HEK293 (cell line): ENCODE results near the gene ANKRD40.

Experiments used
- CTCF ChIA-PET: fragments of 350-600 bp; formaldehyde crosslinking; extraction: SDS; loops from one replicate; lab custom pipeline; 2021; ENCODE audit warnings: antibody characterized with exemption; lab: Yijun Ruan, JAX
- POLR2A ChIA-PET: fragments of 300-600 bp; formaldehyde crosslinking; extraction: SDS; loops from one replicate; lab custom pipeline; 2020; ENCODE audit warnings: antibody characterized with exemption, inconsistent platforms; lab: Yijun Ruan, JAX
- H3K27ac ChIP-seq: fragments of 200-500 bp; sonication (Bioruptor generic); 2 replicates; pipeline ENCODE4 v1.5.1; 2014; ENCODE audit warnings: low read depth, low read length, control low read depth, inconsistent platforms; ENCODE audit errors: extremely low read depth
- H3K36me3 ChIP-seq, 2 experiments: fragments of 200-500 bp in 1 of 2; sonication (Bioruptor generic) in 1 of 2; 1 replicate in 1 of 2; 2 replicates in 1 of 2; pipeline ENCODE4 v1.5.1; 2014 to 2017; ENCODE audit warnings: inconsistent platforms in 2 of 2, low read length in 2 of 2; ENCODE audit not compliant: control insufficient read depth in 2 of 2, insufficient read depth in 1 of 2
- H3K4me1 ChIP-seq: fragments of 200-500 bp; sonication (Bioruptor generic); 2 replicates; pipeline ENCODE4 v1.5.1; 2014; ENCODE audit warnings: mild to moderate bottlenecking, low read length, inconsistent platforms; ENCODE audit not compliant: control insufficient read depth, insufficient read depth
- H3K4me3 ChIP-seq: 2 replicates; pipeline ENCODE4 v1.5.1; 2011; ENCODE audit warnings: low read depth, mild to moderate bottlenecking, control low read depth, low read length, moderate library complexity
- H3K9me3 ChIP-seq: fragments of 200-500 bp; sonication (Bioruptor generic); 2 replicates; pipeline ENCODE4 v1.5.1; 2014; ENCODE audit warnings: low read depth, low read length, inconsistent platforms; ENCODE audit not compliant: control insufficient read depth, insufficient read depth
- GFI1B ChIP-seq: fragments of 450-650 bp; formaldehyde crosslinking; IDR thresholded peaks from 2 replicates; pipeline ENCODE4 v1.5.1; 2016; ENCODE audit warnings: missing biosample characterization, missing genetic modification characterization
- GLIS2 ChIP-seq: fragments of 450-650 bp; formaldehyde crosslinking; IDR thresholded peaks from 2 replicates; pipeline ENCODE4 v1.5.1; 2016; ENCODE audit warnings: missing biosample characterization, missing genetic modification characterization
- INSM2 ChIP-seq: fragments of 450-650 bp; formaldehyde crosslinking; IDR thresholded peaks from 2 replicates; pipeline ENCODE4 v1.5.1; 2016; ENCODE audit warnings: missing biosample characterization, missing genetic modification characterization
- KLF9 ChIP-seq: fragments of 450-650 bp; formaldehyde crosslinking; IDR thresholded peaks from 2 replicates; pipeline ENCODE4 v1.5.1; 2016; ENCODE audit warnings: missing biosample characterization, missing genetic modification characterization, low read depth
- OVOL3 ChIP-seq: fragments of 450-650 bp; formaldehyde crosslinking; IDR thresholded peaks from 2 replicates; pipeline ENCODE4 v1.5.1; 2016; ENCODE audit warnings: missing biosample characterization, missing genetic modification characterization
- SP3 ChIP-seq: fragments of 450-650 bp; formaldehyde crosslinking; IDR thresholded peaks from 2 replicates; pipeline ENCODE4 v1.5.1; 2016; ENCODE audit warnings: missing biosample characterization, missing genetic modification characterization
- ZBTB11 ChIP-seq: fragments of 450-650 bp; formaldehyde crosslinking; conservative IDR thresholded peaks from 2 replicates; pipeline ENCODE4 v1.5.1; 2016; ENCODE audit warnings: low read depth, missing biosample characterization, missing genetic modification characterization
- ZBTB7A ChIP-seq: fragments of 450-650 bp; formaldehyde crosslinking; IDR thresholded peaks from 2 replicates; pipeline ENCODE4 v1.5.1; 2016; ENCODE audit warnings: low read depth, missing biosample characterization, missing genetic modification characterization
- ZIC2 ChIP-seq: fragments of 450-650 bp; formaldehyde crosslinking; IDR thresholded peaks from 2 replicates; pipeline ENCODE4 v1.5.1; 2016; ENCODE audit warnings: missing biosample characterization, missing genetic modification characterization
- ZNF114 ChIP-seq: fragments of 450-650 bp; formaldehyde crosslinking; IDR thresholded peaks from 2 replicates; pipeline ENCODE4 v1.5.0; 2017; ENCODE audit warnings: missing biosample characterization, missing genetic modification characterization
- ZNF157 ChIP-seq: fragments of 450-650 bp; formaldehyde crosslinking; IDR thresholded peaks from 2 replicates; pipeline ENCODE4 v1.5.1; 2016; ENCODE audit warnings: missing biosample characterization, missing genetic modification characterization
- ZNF169 ChIP-seq: fragments of 450-650 bp; formaldehyde crosslinking; IDR thresholded peaks from 2 replicates; pipeline ENCODE4 v1.5.1; 2016; ENCODE audit warnings: missing biosample characterization, missing genetic modification characterization
- ZNF184 ChIP-seq: fragments of 450-650 bp; IDR thresholded peaks from 2 replicates; pipeline ENCODE4 v1.5.1; 2018; ENCODE audit warnings: missing biosample characterization, mild to moderate bottlenecking, missing genetic modification characterization
- ZNF266 ChIP-seq: fragments of 450-650 bp; formaldehyde crosslinking; IDR thresholded peaks from 2 replicates; pipeline ENCODE4 v1.5.1; 2016; ENCODE audit warnings: missing biosample characterization, missing genetic modification characterization, low read depth
- ZNF354C ChIP-seq: fragments of 450-650 bp; formaldehyde crosslinking; IDR thresholded peaks from 2 replicates; pipeline ENCODE4 v1.5.1; 2016; ENCODE audit warnings: missing biosample characterization, missing genetic modification characterization, low read depth, borderline replicate concordance
- ZNF571 ChIP-seq: fragments of 450-650 bp; formaldehyde crosslinking; IDR thresholded peaks from 2 replicates; pipeline ENCODE4 v1.5.0; 2017; ENCODE audit warnings: missing biosample characterization, missing genetic modification characterization
- ZNF629 ChIP-seq: fragments of 450-650 bp; formaldehyde crosslinking; IDR thresholded peaks from 2 replicates; pipeline ENCODE4 v1.5.1; 2017; ENCODE audit warnings: missing biosample characterization, missing genetic modification characterization
- ZNF645 ChIP-seq: fragments of 450-650 bp; formaldehyde crosslinking; IDR thresholded peaks from 2 replicates; pipeline ENCODE4; 2016; ENCODE audit warnings: missing biosample characterization, missing genetic modification characterization

Gene ANKRD40

GRCh38 chr17:50680126-50680525, 27.6 kb downstream of the ANKRD40 start:
- H3K9me3 ChIP-seq = no peaks in the 10 kb centered on the region
- H3K4me3 ChIP-seq = no peak overlapping the region
- no peak for TF ChIP-seq ZNF571 (tag by site-specific recombination)
- no peak for TF ChIP-seq ZNF169 (tag by site-specific recombination)
- no peak for TF ChIP-seq ZNF114
- no peak for TF ChIP-seq ZNF354C (tag by site-specific recombination)
- no peak for TF ChIP-seq INSM2 (tag by site-specific recombination)
- TF ChIP-seq GLIS2 (tag by site-specific recombination) = no peak
- ChIA-PET POLR2A (interaction anchor here (0.9 kb wide), 1 partner anchor 41 kb away, joined by 3 read pairs; no protein-coding TSS in a partner anchor), CTCF (interaction anchor here (0.6 to 3.9 kb wide), 12 partner anchors 8 to 137 kb away, joined by 3 to 31 read pairs (median 5); no protein-coding TSS in a partner anchor)
- H3K36me3 ChIP-seq = no peaks in the 10 kb centered on the region
- H3K4me1 ChIP-seq = no peaks in the 10 kb centered on the region
- H3K27ac ChIP-seq = no peak overlapping the region

GRCh38 chr17:50679008-50679544, 28.6 kb downstream of the ANKRD40 start:
- no peak for TF ChIP-seq ZNF266 (tag by site-specific recombination)
- TF ChIP-seq ZIC2 (tag by site-specific recombination) = no peak
- no peak for TF ChIP-seq ZNF645
- no peak for TF ChIP-seq OVOL3 (tag by site-specific recombination)
- no peak for TF ChIP-seq ZNF157 (tag by site-specific recombination)
- no peak for TF ChIP-seq KLF9
- no peak for TF ChIP-seq SP3
- TF ChIP-seq ZBTB11 = no peak
- TF ChIP-seq ZNF629 (tag by site-specific recombination) = no peak
- H3K36me3 ChIP-seq = no peaks in the 10 kb centered on the region
- H3K27ac ChIP-seq = no peak overlapping the region
- no peaks in the 10 kb centered on the region for H3K9me3 ChIP-seq
- POLR2A ChIA-PET = no interaction called here
- H3K4me3 ChIP-seq = no peak overlapping the region
- no peaks in the 10 kb centered on the region for H3K4me1 ChIP-seq
- CTCF ChIA-PET = interaction anchor here (0.6 to 3.9 kb wide), 6 partner anchors 47 to 127 kb away, joined by 3 to 31 read pairs (median 20); no protein-coding TSS in a partner anchor

- no peak overlapping the region for H3K4me3 ChIP-seq
- POLR2A ChIA-PET = no interaction called here
- TF ChIP-seq ZBTB7A = no peak
- no peak for TF ChIP-seq ZNF629 (tag by site-specific recombination)
- TF ChIP-seq ZNF184 (tag by site-specific recombination) = no peak
- no peak for TF ChIP-seq GFI1B (tag by site-specific recombination)
- TF ChIP-seq, all 188 proteins: peak for 0
- no peak overlapping the region for H3K27ac ChIP-seq
- no peaks in the 10 kb centered on the region for H3K36me3 ChIP-seq
- H3K4me1 ChIP-seq = no peaks in the 10 kb centered on the region
- H3K9me3 ChIP-seq = no peaks in the 10 kb centered on the region
- CTCF ChIA-PET = no interaction called here
Observed at GRCh38 chr17:50677851-50678375, 29.8 kb downstream of the ANKRD40 start.
